ENCODE results near the gene SHOX.
"Not testable (repeated sequence)": the region's sequence is repeated elsewhere in the genome, so short reads cannot be mapped to it uniquely, and the experiment has no call there.

DNA sequence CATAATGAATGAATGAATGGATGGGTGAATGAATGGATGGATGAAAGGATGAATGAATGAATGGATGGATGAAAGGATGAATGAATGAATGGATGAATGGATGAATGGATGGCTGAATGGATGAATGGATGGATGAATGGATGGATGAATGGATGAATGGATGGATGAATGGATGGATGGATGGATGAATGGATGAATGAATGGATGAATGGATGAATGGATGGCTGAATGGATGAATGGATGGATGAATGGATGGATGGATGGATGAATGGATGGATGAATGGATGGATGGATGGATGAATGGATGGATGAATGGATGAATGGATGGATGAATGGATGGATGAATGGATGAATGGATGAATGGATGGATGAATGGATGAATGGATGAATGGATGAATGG lies 12.3 kb upstream of the SHOX start:
- not testable (repeated sequence) for TF ChIP-seq POLR2AphosphoS5, POLR2A (IDR thresholded peaks at IDR 0.05)

All from prostate gland (tissue), 1 donor.